Superior temporal gyrus (tissue), 1 donor: ENCODE results near the gene KRTAP1-3.
"Not testable (repeated sequence)": the region's sequence is repeated elsewhere in the genome, so short reads cannot be mapped to it uniquely, and the experiment has no call there.

ENCODE experiments used
- DNase-seq: peaks from one replicate; pipeline ENCODE4 v3.0.0-alpha.2; 2016; ENCODE audit errors: extremely low spot score

The KRTAP1-3 gene

DNA sequence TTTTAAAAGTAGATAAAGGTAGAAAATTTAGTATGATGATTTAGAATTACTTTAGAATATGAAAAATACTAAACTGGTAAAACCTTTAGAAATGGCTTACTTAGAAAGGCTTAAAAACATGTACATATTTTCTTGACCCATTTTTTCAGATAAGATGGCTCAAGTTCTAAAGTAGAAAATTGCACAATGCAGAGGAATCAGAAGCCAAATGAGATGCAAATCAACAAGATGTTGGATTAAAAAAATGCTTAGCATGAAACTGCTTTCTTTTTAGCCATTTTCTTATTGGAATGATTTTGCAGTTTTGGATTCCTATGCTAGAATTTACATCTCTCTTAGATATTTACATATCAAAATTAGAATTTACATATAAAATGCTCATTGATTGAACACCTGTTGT lies 24.2 kb downstream of the KRTAP1-3 start:
- DNase-seq = peak; percentile 10

DNA sequence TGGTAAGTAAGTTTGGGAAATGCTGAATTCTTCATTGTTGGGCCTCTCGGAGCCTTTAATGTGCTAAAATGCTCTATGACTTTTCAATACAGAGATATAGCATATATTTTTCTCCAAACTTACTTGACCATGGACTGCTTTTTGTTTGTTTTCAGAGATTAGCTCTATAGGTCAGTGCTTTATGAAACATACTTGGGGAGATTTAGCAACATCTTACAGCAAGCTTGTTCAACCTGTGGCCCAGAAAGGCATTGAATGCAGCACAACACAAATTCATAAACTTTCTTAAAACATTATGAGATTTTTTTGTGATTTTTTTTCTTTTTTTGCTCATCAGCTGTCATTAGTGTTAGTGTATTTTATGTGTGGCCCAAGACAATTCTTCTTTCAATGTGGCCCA lies 24.7 kb downstream of the KRTAP1-3 start:
- no peak for DNase-seq

DNA sequence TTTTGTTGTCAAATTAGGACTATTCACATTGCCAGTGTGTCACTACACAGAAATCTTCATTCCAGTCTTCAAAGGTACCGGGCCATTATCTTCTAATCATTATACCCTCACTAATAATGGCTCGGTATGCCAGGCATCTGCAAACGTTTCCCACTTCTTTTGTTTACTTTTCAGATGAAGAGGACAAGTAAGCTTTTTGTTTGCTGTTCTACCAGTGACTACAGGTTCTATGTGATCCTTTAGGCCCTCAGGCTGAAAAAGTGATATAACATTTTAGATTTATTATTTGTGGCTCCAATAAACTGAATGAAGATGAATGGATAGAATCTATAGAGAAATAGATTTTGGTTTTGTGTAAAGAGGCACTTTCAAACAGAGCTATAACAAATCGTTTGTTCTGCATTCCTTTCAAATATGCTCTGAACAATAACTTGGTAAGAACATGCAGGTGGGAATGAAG lies 25.3 kb downstream of the KRTAP1-3 start:
- DNase-seq = no peak

DNA sequence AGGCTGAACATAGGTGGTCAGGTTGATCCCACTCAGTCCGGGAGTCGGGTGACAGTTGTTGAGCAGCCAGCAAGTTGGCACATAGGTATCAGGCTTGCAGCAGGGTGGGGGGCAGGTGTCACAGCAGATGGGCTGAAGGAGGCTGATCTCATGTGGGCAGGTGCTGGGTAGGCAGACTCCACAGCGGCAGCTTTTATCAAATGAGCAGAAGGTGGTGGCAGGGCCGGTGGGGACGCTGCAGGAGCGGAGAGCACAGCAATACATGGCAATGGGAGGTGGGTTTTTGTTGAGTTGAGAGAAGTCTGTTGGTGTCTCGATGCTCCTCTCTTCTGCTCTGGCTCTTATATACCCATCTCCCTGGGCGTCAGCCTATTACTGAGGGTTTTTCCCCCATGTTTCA lies 25.9 kb downstream of the KRTAP1-3 start, which contains the start of gene KRTAP3-1:
Gene KRTAP3-1 (minus strand): TSS at position 318 of the 400 bp plus-strand sequence. CDS start 54 bp downstream, at position 264.
- DNase-seq = no peak

DNA sequence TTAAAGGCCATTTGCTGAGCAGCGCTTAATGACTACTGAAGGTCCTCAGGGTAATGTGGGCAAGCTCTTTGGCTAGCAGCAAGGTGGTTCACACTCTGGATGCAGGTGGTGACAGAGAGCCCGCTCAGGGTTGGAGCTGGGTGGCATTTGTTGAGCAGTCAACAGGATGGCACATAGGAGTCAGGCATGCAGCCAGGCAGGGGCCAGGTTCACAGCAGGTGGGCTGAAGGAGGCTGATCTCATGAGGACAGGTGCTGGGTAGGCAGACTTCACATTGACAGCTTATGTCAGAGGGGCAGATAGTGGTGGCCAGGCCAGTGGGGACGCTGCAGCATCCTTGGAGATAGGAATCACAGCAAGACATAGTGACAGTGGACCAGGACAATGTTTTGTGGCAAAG lies 30.3 kb downstream of the KRTAP1-3 start:
- no peak for DNase-seq

DNA sequence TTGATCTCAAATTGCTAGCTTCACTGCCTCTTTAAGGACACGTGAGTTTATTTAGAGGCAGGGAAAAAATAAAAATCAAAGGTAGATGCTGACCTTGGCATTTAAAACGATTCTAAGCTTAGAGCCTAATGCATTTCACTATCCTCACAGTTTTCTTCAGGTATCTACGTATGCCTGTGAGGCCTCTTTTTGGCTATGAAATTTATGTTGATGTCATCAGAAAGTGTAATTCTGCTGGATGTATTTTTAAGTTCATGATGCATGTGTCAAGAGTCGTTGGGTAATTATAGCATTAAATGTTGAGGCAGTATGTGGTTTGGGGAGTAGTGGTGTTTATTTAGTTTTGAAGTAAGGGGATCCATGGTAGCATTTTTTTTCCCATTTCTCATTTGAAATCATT lies 30.7 kb downstream of the KRTAP1-3 start:
- DNase-seq = no peak

DNA sequence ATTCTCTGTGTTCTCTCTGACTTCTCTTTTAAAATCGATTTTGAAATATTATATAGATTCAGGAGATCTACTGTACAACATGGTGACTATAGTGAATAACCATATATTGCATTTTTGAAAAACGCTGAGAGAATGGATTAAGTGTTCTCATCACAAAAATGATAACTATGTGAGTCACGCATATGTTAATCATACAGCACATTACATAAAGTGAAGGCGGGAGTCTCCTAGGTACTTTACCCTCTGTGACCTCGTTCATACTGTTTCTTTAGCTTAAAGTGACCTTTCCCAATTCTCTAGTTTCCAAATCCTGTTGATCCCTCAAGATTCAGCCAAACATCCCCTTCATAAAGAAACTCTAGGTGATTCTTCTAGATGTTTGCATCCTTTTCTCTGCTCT lies 31.9 kb downstream of the KRTAP1-3 start:
- DNase-seq = no peak

DNA sequence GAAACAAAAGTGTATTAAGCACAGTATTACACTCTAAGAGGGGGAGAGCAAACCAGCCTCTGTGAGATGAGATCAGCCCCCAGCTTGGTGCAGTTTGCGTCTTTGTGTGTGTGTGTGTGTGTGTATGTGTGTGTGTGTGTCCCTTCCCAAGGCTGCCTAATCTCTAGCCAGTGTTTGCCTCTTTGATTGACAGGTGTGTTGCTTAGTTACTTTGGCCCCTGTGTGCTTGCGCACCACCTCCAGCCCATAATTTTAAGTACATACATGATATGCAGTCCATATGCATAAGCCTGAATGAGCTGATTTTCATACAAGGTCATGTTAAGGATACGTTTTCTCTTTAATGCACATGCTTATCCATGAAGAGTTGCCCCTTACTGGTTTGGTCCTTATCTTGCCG lies 32.9 kb downstream of the KRTAP1-3 start:
- no peak for DNase-seq

DNA sequence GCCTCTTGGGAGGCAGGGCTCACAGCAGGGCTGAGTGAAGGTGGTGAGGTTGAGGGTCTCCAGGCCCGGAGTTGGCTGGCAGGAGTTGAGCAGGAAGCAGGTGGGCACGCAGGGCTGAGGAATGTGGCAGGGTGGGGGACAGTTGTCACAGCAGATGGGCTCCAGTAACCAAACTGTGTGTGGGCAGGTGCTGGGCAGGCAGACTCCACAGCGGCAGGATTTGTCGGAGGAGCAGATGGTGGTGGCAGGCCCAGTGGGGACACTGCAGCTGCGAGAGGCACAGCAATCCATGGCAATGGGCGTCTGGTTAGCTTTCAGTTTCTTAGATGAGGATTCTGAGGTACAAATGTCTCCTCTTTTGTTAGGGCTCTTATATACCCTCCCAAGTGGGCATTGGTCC lies 35.1 kb downstream of the KRTAP1-3 start, which contains the start of gene KRTAP3-2:
Gene KRTAP3-2 (minus strand): TSS at position 344 of the 400 bp plus-strand sequence. CDS start 53 bp downstream, at position 291.
- not testable (repeated sequence) for DNase-seq

DNA sequence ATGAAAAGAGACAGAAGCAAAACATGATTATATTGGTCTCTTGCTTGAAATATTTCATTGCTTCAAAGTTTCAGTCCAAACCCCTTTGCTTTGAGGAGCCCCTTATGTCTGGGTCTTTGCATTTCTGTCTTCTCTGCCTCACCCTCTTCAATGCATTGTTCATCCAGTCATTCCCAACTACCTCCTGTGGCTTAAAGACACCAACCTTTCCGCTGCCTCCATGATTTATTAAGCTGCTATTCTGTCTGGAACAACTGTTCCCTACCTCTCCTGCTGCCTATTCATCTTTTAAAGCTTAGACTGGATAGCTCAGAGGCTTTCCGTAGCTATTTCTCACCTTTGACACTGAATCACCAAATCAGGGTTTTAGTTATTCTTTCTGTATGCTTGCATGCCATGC lies 37.3 kb downstream of the KRTAP1-3 start:
- DNase-seq = no peak

DNA sequence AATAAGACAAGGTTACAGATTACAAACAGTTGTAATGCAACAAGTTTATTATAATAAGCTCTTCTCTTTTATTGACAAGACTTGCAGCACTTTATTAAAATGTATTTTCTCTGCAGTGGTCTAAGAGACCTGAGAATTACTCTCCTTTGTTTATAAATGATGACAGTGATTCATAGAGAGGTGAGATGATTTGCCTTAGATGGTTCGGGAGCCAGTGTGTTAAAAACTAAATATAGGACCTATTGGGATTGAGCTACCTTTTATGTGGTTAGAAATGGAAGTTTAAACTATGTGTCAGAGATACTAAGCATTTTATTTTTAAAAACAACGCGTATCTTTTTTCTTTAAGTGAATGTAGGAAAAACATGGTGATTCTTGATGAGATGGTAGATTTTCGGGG lies 37.8 kb downstream of the KRTAP1-3 start:
- no peak for DNase-seq

DNA sequence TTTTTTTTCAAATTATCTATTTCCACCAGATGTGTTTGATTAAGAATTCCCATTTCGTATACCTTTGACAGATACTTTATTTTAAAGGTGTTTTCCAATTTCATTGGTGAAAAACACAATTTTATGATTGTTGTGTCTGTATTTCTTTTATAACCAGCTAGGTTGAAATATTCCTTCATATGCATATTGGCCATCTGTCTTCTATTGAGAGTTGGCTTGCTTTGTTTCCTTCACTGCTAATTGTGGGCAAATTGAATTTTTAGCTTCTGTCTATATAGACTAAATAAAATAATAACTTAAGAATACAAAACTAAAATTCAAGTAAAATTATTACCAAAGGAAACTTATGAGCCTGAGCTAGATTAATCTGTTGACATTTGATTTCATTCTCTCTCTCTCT lies 39.6 kb downstream of the KRTAP1-3 start:
- DNase-seq = no peak

DNA sequence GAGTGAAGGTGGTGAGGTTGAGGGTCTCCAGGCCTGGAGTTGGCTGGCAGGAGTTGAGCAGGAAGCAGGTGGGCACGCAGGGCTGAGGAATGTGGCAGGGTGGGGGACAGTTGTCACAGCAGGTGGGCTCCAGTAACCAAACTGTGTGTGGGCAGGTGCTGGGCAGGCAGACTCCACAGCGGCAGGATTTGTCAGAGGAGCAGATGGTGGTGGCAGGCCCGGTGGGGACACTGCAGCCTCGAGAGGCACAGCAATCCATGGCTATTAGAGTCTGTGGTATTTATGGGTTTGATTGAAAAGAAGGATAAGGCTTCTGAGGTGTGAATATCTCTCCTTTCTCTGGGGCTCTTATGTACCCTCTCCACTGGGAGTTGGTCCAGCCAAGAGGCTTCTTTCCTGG lies 40.8 kb downstream of the KRTAP1-3 start, which contains the start of gene KRTAP3-3:
Gene KRTAP3-3 (minus strand): TSS at position 326 of the 400 bp plus-strand sequence. CDS start 67 bp downstream, at position 259.
- DNase-seq = no peak

DNA sequence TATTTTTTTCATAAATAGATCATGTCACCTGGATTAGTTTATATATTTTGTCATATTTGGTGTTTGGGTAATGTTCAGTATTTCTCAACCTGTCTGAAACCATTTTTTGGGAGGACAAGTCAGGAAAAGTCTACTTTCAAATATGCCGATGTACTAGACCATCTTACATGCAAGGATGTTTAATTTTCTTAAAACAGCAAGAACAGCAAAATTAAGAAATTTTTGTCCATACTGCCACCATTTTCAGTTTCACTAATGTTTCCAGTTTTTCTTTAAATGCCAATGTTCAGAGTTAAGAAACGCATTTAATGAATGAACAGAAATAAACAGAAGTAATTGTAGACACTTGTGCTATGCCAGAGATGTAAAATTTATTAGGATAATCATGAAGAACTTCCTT lies 41.6 kb downstream of the KRTAP1-3 start:
- no peak for DNase-seq

DNA sequence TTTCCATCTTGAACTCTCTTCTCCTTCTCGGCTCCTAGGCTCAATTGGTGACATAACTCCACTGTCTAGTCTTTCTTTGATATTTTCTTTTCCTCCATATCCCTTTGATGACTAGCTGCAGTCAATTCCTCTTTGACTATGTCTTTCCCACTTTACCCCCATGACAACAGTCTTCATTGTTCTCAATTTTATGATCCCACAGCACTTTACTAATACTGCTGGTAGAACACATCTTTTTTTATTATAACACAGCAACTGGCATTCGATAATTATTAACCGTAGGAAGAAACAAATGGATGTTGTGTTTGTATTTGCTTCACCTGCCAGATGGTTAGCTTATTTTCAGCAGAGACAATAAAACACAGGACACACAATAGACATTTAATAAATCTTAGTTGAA lies 42.0 kb downstream of the KRTAP1-3 start:
- DNase-seq = no peak

DNA sequence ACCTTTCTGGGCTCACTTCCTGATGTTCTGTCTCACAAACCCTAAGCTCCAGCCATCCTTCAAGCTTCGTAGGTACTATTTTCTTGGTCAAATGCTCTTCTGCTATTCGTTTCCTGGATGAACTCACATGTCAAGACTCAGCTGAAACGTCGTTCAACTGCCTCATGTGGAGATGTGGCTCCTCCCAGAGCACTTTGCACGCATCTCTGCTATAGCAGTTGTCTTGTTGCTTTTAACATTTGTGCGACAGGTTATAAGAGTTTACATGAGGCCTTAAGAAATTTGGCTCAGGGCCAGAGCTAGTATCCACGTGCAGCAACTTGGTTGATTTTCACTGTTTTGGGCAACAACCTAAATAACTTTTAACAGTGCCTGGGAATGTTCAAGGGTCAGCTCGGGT lies 47.8 kb downstream of the KRTAP1-3 start:
- DNase-seq = no peak

DNA sequence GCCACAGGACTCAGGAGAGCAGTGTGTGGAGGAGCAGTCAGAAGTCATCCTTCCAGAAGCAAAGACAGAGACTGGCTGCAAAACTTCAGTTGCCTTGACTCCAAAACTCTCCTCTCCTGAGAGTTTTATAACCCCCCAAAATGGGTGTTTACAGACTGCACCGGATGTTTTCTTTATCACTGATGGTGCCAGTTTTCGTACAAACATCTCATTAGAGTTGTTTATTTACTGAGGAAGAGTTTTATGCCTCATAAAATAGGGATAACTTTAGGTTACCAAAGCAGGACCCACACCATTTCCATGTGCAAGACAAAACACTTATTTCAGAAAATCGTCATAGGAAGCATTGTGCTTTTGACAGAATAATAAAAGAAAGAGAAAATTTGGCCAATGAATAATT lies 50.4 kb downstream of the KRTAP1-3 start, which contains the start of gene KRT40:
Gene KRT40 (minus strand): TSS at position 101 of the 400 bp plus-strand sequence. CDS start 53 bp downstream, at position 48.
- DNase-seq = no peak
